Activated naive CD8-positive, alpha-beta T cell treated with anti-CD3 and anti-CD28 coated beads, Interleukin-2, amount 10 ng/mL, durations not matched to agents 7 days and 5 days (primary cell): ENCODE results near the gene PRADC1. TPM values are rescaled to one million over a fixed set of nuclear protein-coding genes. Genes with fewer than 3 reads are reported as not detected.

Source experiments
- ATAC-seq: fragments of 150-1000 bp; cut with Tn5 transposase; one replicate; pipeline ENCODE4 v1.10.0; 2021; ENCODE audit warnings: low read depth, moderate library complexity
- POLR2A ChIA-PET: fragments of 350-600 bp; sonication (Branson Sonifier 250); formaldehyde crosslinking; loops from one replicate; lab custom pipeline; 2021; ENCODE audit warnings: antibody characterized with exemption; lab: Charles Lee
- DNase-seq: peaks from one replicate; pipeline ENCODE4 v3.0.0; 2021
- H3K27ac Mint-ChIP-seq: one replicate; pipeline ENCODE4 v1.8.0; 2022; ENCODE audit warnings: mild to moderate bottlenecking, mixed read lengths
- H3K27me3 Mint-ChIP-seq: one replicate; pipeline ENCODE4 v1.8.0; 2022; ENCODE audit warnings: mild to moderate bottlenecking, moderate library complexity, mixed read lengths
- H3K36me3 Mint-ChIP-seq: one replicate; pipeline ENCODE4 v1.8.0; 2021; ENCODE audit warnings: mild to moderate bottlenecking, mixed read lengths
- H3K4me1 Mint-ChIP-seq: one replicate; pipeline ENCODE4 v1.8.0; 2021; ENCODE audit warnings: mixed read lengths
- H3K4me3 Mint-ChIP-seq: one replicate; pipeline ENCODE4 v1.8.0; 2022; ENCODE audit warnings: mild to moderate bottlenecking, moderate library complexity, mixed read lengths
- H3K9me3 Mint-ChIP-seq: one replicate; pipeline ENCODE4 v1.8.0; 2021; ENCODE audit warnings: mixed read lengths
- total RNA-seq, 2 experiments: library from RNA; stranded (reverse); gene quantifications; one replicate each; pipeline ENCODE4 v1.2.3, GENCODE V29; 2021

PRADC1 gene
- total RNA-seq, 2 experiments from 2014 or later = 11.6 to 12.5 TPM

DNA sequence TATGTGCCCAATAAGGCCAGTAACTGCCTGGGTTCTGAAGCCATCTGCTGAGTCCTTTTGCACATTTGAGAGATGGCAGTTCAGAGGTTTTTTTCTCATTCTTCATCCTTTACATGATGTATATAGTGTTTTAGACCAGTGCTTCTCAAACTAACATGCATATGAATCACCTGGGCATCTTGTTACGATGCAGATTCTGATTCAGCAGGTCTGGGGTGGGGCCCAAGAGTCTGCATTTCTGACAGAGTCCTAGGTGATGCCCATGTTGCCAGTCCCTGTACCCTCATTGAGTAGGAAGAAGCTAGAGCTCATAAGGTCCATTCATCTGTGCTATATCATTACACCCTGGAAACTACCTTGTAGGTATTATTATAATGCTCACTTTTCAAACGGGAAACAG lies 15.2 kb downstream of the PRADC1 start:
- POLR2A ChIA-PET = no interaction called here
- H3K4me3 Mint-ChIP-seq = no peak overlapping the region
- H3K27me3 Mint-ChIP-seq = no peaks in the 10 kb centered on the region
- DNase-seq (no peak), ATAC-seq (no peak)
- no peaks in the 10 kb centered on the region for H3K9me3 Mint-ChIP-seq
- peaks cover 24% of the 10 kb centered on the region for H3K4me1 Mint-ChIP-seq
- no peak overlapping the region for H3K27ac Mint-ChIP-seq
- peaks cover 3% of the 10 kb centered on the region for H3K36me3 Mint-ChIP-seq

DNA sequence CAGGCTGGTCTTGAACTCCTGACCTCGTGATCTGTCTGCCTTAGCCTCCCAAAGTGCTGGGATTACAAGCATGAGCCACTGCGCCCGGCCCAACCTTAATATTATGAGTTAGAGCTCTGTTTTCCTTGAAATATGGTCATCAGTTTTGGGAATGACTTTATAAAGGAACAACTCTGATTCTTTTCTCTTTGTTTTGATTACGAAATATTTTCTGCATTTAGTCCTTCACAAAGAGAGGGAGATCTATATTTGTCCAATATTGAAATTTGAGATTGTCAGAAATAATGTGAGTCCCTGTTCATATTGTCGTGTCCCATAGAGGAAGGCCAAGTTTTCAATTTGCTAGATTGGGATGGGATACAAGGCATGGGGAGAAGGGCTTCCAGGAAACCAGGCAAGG lies 15.9 kb downstream of the PRADC1 start:
- POLR2A ChIA-PET = interaction anchor here (1.1 kb wide), 1 partner anchor 16 kb away, joined by 3 read pairs; the partner anchor contains the start of gene PRADC1
- Mint-ChIP-seq H3K4me3 (no peak overlapping the region), H3K4me1 (peaks cover 24% of the 10 kb centered on the region), H3K9me3 (no peaks in the 10 kb centered on the region), H3K36me3 (peaks cover 2% of the 10 kb centered on the region), H3K27me3 (no peaks in the 10 kb centered on the region), H3K27ac (no peak overlapping the region)
- DNase-seq (no peak), ATAC-seq (no peak)

DNA sequence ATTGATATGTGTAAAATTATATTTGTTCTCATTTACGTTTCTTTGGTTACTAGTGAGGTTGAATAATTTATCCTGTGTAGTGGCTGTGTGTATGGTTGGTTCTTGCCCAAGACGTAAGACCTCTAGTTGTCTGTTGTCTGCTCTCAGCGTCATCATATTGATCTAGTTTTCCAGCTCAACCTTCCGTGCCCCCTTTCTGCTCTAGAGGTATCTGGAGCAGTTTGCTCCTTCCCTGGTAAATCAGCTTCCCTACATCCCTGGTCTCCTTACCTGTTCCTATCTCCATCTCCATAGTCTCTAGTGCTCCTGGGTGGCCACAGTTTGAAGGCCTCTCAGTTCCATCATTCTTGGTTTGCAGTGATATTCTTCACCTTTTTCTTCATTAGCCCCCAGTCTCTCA lies 17.8 kb downstream of the PRADC1 start:
- peaks cover 21% of the 10 kb centered on the region for H3K4me1 Mint-ChIP-seq
- POLR2A ChIA-PET = no interaction called here
- peak overlapping the region; percentile 22 for H3K27ac Mint-ChIP-seq
- no peaks in the 10 kb centered on the region for H3K36me3 Mint-ChIP-seq
- H3K27me3 Mint-ChIP-seq = no peaks in the 10 kb centered on the region
- H3K9me3 Mint-ChIP-seq = no peaks in the 10 kb centered on the region
- no peak for DNase-seq
- ATAC-seq = no peak
- H3K4me3 Mint-ChIP-seq = peak overlapping the region; percentile 90

DNA sequence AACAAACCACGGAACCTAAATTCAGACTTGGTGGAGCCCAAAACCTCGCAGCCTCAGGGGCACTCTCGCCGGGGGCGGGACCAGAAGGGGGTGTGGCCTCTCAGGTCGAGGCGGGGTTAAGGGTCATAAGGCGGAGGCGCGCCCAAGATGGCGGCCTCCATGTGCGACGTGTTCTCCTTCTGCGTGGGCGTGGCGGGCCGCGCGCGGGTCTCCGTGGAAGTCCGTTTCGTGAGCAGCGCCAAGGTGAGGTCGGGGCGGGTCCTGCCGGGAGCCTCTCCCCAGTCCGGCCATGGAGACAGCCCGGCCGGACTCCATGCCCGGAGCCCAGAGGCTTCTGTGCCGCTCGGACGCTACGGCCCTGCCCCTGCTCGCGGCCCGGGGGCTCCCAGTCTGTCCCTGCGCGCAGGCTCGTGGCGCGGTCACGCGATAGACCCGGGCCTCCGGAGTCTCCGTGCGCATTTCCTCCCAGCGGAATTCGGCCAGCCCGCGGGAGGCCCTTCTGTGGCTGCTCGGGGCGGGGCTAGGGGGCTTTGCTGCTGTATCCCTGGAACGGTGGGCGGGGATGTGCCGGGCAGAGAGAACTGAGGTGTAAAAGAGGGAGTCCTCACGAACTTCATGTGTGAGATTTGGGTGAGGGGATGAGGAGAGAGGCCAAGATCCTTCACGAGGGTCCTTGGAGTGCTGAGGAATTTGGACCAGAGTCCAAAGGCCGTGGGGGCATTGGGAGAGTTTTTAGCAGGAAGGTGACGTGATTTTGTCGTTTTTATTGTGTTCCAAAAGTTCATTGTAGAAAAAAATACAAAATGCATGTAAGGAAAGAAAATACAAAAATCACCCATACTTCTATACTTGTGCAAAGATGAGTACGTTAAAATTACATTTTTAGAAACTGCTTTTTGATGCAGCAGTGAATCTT lies 18.7 kb downstream of the PRADC1 start, which contains the start of gene SMYD5:
TSS of gene SMYD5 (plus strand) at position 126 of the 916 bp plus-strand sequence. CDS start at position 148, 22 bp downstream.
- POLR2A ChIA-PET = no interaction called here
- H3K27ac Mint-ChIP-seq = peak within 1 kb of the TSS; percentile 90

DNA sequence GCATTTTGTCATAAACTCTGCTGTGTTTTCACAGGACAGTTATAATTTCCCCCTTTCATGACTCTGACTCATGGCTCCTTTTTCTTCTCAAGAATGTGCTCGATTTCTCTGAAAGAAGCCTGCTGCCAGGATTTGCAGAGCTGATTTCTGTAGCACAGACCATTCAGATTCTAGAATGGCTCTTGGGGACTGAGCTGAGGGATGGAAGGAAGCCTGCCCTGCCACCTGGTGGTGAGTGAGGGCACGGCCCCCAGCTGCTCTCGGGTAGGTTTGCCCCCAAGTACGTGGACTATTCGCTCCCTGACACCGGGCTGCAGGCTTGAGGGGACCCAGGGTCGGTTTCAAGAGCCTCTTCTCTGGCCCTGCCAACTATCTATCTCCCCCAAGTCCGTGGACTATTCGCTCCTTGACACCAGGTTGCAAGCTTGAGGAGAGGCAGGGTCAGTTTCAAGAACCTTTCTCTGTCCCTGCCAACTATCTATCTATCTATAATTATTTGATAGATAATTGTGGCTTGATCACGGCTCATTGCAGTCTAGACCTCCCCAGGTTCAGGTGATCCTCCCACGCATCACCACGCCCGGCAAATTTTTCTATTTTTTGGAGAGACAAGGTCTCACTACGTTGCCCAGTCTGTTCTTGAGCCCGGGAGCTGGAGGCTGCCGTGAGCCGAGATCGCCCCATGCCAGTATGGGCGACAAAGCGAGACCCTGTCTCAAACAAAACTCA lies 20.4 kb downstream of the PRADC1 start:
- Mint-ChIP-seq H3K27ac (no peak overlapping the region), H3K4me3 (no peak overlapping the region), H3K27me3 (peaks cover 1% of the 10 kb centered on the region)

More for the DNA sequence above, 18.7 kb downstream of the PRADC1 start, which contains the start of gene SMYD5:
- Mint-ChIP-seq H3K27me3 (no peaks in the 10 kb centered on the region), H3K9me3 (no peaks in the 10 kb centered on the region), H3K4me3 (peak within 1 kb of the TSS; percentile 90), H3K4me1 (peaks cover 21% of the 10 kb centered on the region), H3K36me3 (no peaks in the 10 kb centered on the region)
- DNase-seq = peak; percentile 94
- peak; percentile 85 for ATAC-seq

DNA sequence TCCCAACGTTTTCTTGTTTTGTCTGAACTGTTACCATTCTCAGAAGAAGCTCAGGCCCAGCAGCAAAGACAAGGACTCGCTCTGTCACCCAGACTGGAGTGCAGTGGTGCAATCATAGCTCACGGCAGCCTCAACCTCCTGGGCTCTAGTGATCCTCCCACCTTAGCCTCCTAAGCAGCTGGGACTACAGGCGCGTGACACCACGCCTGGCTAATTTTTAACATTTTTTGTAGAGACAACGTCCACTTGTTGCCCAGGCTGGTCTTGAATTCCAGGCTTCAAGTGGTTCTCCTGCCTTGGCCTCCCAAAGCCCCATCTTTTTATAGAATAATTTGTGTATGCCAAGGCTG lies 21.0 kb downstream of the PRADC1 start:
- peaks cover 7% of the 10 kb centered on the region for H3K27me3 Mint-ChIP-seq
- POLR2A ChIA-PET = interaction anchor here (0.5 to 2.3 kb wide), 6 partner anchors 20 to 1377 kb away, joined by 3 to 20 read pairs (median 4); partner anchors contain the start of genes ALMS1, CCT7, FBXO41 and PRADC1
- ATAC-seq (no peak), DNase-seq (no peak)
- no peaks in the 10 kb centered on the region for H3K36me3 Mint-ChIP-seq
- no peak overlapping the region for H3K27ac Mint-ChIP-seq
- H3K4me3 Mint-ChIP-seq = no peak overlapping the region
- peaks cover 21% of the 10 kb centered on the region for H3K4me1 Mint-ChIP-seq
- H3K9me3 Mint-ChIP-seq = no peaks in the 10 kb centered on the region

More for the DNA sequence above, 20.4 kb downstream of the PRADC1 start:
- ATAC-seq (peak; percentile 78), DNase-seq (peak; percentile 82)
- no peaks in the 10 kb centered on the region for H3K9me3 Mint-ChIP-seq
- POLR2A ChIA-PET = interaction anchor here (0.5 to 2.3 kb wide), 7 partner anchors 19 to 1377 kb away, joined by 3 to 20 read pairs (median 4); partner anchors contain the start of genes ALMS1, CCT7, FBXO41 and PRADC1
- no peaks in the 10 kb centered on the region for H3K36me3 Mint-ChIP-seq
- peaks cover 21% of the 10 kb centered on the region for H3K4me1 Mint-ChIP-seq

DNA sequence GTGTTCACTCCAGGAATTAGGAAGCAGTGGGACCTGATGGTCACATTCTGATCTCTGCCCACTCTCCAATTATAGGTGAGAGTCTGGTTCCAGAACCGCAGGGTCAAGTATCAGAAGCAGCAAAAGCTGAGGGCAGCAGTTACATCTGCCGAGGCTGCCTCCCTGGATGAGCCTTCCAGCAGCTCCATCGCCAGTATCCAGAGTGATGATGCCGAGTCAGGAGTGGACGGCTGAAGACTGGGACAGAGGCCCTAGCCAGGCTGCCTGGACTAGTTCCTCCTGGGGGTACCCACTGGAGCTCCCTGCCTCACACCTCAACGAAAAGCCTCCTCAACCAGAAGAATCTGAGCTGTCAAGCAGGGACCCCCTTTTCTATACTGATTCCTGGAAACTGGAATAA lies 22.3 kb downstream of the PRADC1 start:
- peaks cover 20% of the 10 kb centered on the region for H3K4me1 Mint-ChIP-seq
- no peaks in the 10 kb centered on the region for H3K36me3 Mint-ChIP-seq
- no peak for ATAC-seq
- no peaks in the 10 kb centered on the region for H3K9me3 Mint-ChIP-seq
- POLR2A ChIA-PET = interaction anchor here (0.6 kb wide), 1 partner anchor 1876 kb away, joined by 4 read pairs; no protein-coding TSS in a partner anchor
- no peak for DNase-seq
- peaks cover 14% of the 10 kb centered on the region for H3K27me3 Mint-ChIP-seq
- H3K4me3 Mint-ChIP-seq = no peak overlapping the region
- H3K27ac Mint-ChIP-seq = no peak overlapping the region

DNA sequence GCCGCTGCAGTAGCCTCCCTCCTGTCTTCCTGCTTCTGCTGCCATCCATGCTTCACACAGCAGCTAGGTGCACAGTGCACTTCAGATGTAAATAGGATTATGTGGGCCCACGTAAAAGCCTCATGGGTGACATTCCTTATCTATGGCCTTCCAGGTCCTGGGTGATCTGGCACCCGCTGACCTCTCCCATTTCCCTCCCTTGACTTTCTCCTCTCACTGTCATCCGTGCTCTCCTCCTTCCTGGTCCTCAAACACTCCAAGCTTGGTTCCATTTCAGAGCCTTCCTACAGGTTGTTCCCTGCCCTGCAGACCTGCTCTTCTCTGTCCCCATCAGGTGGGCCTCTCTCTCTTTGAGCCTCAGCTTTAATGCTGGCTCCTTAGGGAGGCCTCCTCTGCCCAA lies 23.0 kb downstream of the PRADC1 start:
- Mint-ChIP-seq H3K9me3 (no peaks in the 10 kb centered on the region), H3K36me3 (no peaks in the 10 kb centered on the region), H3K27me3 (peaks cover 17% of the 10 kb centered on the region), H3K27ac (no peak overlapping the region), H3K4me1 (peaks cover 13% of the 10 kb centered on the region), H3K4me3 (no peak overlapping the region)
- DNase-seq = no peak
- no peak for ATAC-seq
- POLR2A ChIA-PET = no interaction called here

DNA sequence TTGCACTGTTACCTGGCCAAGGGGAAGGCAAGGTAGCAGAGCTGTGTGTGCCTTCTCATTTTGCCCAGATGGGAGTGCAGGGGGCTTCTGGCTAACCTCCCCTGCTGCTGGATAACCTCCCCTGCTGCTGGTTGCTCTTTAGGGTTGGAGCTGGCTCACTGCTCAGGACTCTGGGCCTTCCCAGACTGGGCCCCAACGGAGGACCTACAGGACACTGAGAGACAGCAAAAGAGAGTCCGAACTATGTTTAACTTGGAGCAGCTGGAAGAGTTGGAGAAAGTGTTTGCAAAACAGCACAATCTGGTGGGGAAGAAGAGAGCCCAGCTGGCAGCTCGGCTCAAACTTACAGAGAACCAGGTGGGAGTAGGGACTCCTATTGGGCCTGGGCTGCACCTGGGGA lies 24.8 kb downstream of the PRADC1 start:
- Mint-ChIP-seq H3K4me3 (no peak overlapping the region), H3K36me3 (no peaks in the 10 kb centered on the region), H3K27ac (no peak overlapping the region), H3K4me1 (peaks cover 2% of the 10 kb centered on the region), H3K9me3 (no peaks in the 10 kb centered on the region), H3K27me3 (peaks cover 33% of the 10 kb centered on the region)
- POLR2A ChIA-PET = no interaction called here
- DNase-seq (no peak), ATAC-seq (no peak)

DNA sequence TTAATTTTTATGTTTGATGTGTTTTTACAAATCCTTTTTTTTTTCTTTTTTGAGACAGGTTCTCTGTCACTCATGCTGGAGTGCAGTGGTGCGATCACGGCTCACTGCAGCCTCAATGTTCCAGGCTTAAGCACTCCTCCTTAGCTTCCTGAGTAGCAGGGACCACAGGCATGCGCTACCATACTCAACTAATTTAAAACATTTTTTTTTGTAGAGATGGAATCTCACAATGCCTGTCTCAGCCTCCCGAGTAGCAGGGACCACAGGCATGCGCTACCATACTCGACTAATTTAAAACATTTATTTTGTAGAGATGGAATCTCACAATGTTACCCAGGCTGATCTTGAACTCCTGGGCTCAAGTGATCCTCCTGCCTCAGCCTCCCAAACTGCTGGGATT lies 27.4 kb downstream of the PRADC1 start:
- H3K27ac Mint-ChIP-seq = no peak overlapping the region
- no peak overlapping the region for H3K4me3 Mint-ChIP-seq
- POLR2A ChIA-PET = no interaction called here
- ATAC-seq (no peak), DNase-seq (no peak)
- H3K4me1 Mint-ChIP-seq = peaks cover 3% of the 10 kb centered on the region
- H3K9me3 Mint-ChIP-seq = no peaks in the 10 kb centered on the region
- H3K36me3 Mint-ChIP-seq = peaks cover 2% of the 10 kb centered on the region
- peaks cover 50% of the 10 kb centered on the region for H3K27me3 Mint-ChIP-seq

DNA sequence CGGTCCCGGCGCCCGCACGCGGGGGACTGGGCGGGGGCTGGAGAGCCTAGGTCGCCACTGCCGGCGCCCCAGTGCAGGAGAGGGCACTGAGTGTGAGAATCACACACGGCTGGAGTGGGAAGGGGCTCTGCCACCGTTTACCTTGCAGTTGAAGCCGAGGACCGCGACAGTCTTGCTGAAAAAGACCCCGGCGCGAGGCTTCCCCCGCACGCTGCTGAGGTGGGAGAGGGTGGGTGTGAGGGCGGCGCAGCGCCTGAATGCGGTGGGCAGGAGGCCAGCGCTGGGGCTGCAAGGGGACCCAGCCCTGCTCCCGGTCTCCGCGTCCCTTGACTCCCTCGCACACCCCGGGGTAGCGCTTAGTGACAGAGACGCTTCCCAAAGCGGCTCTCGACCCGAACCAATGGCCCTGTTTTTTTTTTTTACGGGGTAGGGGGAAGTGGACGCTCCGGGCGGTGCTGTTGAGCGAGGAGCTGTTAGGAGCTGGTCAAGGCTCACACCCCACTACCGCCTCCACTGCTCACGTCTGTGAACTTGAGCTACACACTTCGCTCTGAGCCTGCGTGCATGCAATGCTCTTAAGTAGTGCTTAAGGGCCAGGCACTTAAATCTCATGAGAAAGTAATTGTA lies 29.9 kb downstream of the PRADC1 start:
- Mint-ChIP-seq H3K9me3 (no peaks in the 10 kb centered on the region), H3K27me3 (peaks cover 63% of the 10 kb centered on the region)

DNA sequence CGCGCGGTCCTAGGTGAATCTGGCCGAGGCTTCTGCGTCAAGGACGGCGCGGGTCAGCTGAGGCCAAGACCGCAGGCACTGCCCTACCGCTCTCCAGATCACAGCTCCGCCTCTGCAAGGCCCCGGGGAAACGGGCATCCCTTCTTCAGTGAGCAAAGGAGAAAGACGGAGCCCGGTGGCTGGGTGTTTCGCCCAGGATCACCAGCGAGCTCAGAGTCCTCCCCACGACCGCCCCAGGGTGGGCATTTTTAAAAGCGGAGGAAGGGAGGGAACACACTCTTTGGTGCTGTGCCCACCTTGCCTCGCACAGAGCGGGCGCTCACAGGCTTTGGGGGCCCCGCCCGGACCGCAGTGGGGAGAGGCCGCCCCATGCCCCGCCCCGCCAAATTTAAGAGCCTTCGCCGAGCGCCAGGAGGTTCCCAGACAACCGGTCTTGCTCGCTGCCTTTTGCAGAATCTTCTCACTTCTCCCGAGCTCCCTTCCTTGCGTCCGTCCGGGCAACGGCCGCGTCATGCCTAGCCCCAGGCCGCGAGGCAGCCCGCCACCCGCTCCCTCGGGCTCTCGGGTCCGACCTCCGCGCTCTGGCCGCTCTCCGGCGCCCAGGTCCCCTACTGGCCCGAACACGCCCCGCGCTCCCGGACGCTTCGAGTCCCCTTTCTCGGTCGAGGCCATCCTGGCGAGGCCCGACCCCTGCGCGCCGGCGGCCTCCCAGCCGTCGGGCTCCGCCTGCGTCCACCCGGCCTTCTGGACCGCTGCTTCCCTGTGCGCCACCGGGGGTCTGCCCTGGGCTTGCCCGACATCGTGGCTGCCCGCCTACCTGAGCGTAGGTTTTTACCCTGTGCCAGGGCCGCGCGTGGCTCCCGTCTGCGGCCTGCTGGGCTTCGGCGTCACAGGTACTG lies 30.6 kb downstream of the PRADC1 start, which contains the start of gene NOTO:
TSS of gene NOTO (plus strand) at position 419 of the 899 bp plus-strand sequence. CDS start at position 512, 93 bp downstream.
- POLR2A ChIA-PET = no interaction called here
- peak within 1 kb of the TSS; percentile 40 for H3K4me3 Mint-ChIP-seq
- H3K27ac Mint-ChIP-seq = no peak within 1 kb of the TSS
- H3K9me3 Mint-ChIP-seq = peaks cover 2% of the 10 kb centered on the region
- H3K4me1 Mint-ChIP-seq = peaks cover 3% of the 10 kb centered on the region
- H3K36me3 Mint-ChIP-seq = peaks cover 2% of the 10 kb centered on the region
- peaks cover 65% of the 10 kb centered on the region for H3K27me3 Mint-ChIP-seq
- ATAC-seq = peak; percentile 39
- peak; percentile 40 for DNase-seq

More for the DNA sequence above, 29.9 kb downstream of the PRADC1 start:
- no peak for ATAC-seq
- Mint-ChIP-seq H3K36me3 (peaks cover 2% of the 10 kb centered on the region), H3K27ac (no peak overlapping the region), H3K4me1 (peaks cover 3% of the 10 kb centered on the region), H3K4me3 (peak overlapping the region; percentile 39)
- POLR2A ChIA-PET = no interaction called here
- no peak for DNase-seq
